B cell (primary cell): ENCODE measurements around the gene SLC6A7. TPM values are rescaled to one million over a fixed set of nuclear protein-coding genes. Genes with fewer than 3 reads are reported as not detected.

Source experiments
- ATAC-seq: fragments of 200-7000 bp; cut with Tn5 transposase; one replicate; pipeline ENCODE4 v1.10.0; 2021; ENCODE audit warnings: low read depth, mild to moderate bottlenecking, moderate number of reproducible peaks, moderate library complexity
- CTCF ChIA-PET: fragments of 350-600 bp; sonication (Branson Sonifier 250); formaldehyde crosslinking; loops from one replicate; lab custom pipeline; 2021; ENCODE audit warnings: antibody characterized with exemption, inconsistent platforms; lab: Charles Lee
- POLR2A ChIA-PET: fragments of 350-600 bp; sonication (Branson Sonifier 250); formaldehyde crosslinking; loops from one replicate; lab custom pipeline; 2021; ENCODE audit warnings: antibody characterized with exemption; lab: Charles Lee
- DNase-seq: peaks from one replicate; pipeline ENCODE4 v3.0.0; 2013
- H2AFZ ChIP-seq: 2 replicates; pipeline ENCODE4 v1.6.1; 2012; ENCODE audit warnings: mild to moderate bottlenecking, low read depth, low read length; ENCODE audit not compliant: insufficient read depth, poor library complexity, severe bottlenecking
- H3K27ac ChIP-seq, 2 donors: 1 replicate in 1 of 2; 2 replicates in 1 of 2; pipeline ENCODE4 v1.5.1; 2012 to 2013; ENCODE audit warnings: low read length in 2 of 2, mild to moderate bottlenecking in 2 of 2, moderate library complexity in 1 of 2
- H3K27me3 ChIP-seq, 4 experiments: fragments of 200-600 bp in 1 of 4; sonication (generic) in 1 of 4; replicated peaks in 1 of 4; 1 replicate in 2 of 4; 2 replicates in 2 of 4; pipeline versions ENCODE4 v1.6.1 to v1.7.0; 2013 to 2016; ENCODE audit warnings: low read length in 3 of 4, mild to moderate bottlenecking in 2 of 4, mixed read lengths in 1 of 4, moderate library complexity in 1 of 4; ENCODE audit not compliant: insufficient read depth in 4 of 4, control insufficient read depth in 3 of 4; ENCODE audit errors: control extremely low read depth in 1 of 4
- H3K36me3 ChIP-seq, 2 experiments: replicated peaks in 1 of 2; 1 replicate in 1 of 2; 2 replicates in 1 of 2; pipeline versions ENCODE4 v1.6.1 to v1.7.1; 2013; ENCODE audit warnings: low read length in 1 of 2; ENCODE audit not compliant: insufficient read depth in 2 of 2, control insufficient read depth in 1 of 2; ENCODE audit errors: control extremely low read depth in 1 of 2, extremely low read depth in 1 of 2
- H3K4me1 ChIP-seq, 2 donors: fragments of 200-600 bp in 1 of 2; sonication (generic) in 1 of 2; 1 replicate in 1 of 2; 2 replicates in 1 of 2; pipeline versions ENCODE4 v1.5.1 to v1.6.1; 2013 to 2017; ENCODE audit warnings: low read length in 2 of 2; ENCODE audit not compliant: control insufficient read depth in 2 of 2, insufficient read depth in 2 of 2
- H3K4me2 ChIP-seq: replicated peaks from 2 replicates; pipeline ENCODE3; 2012; ENCODE audit warnings: mild to moderate bottlenecking, low read depth, low read length; ENCODE audit not compliant: poor library complexity, severe bottlenecking
- H3K4me3 ChIP-seq, 5 experiments: fragments of 200-600 bp in 1 of 5; sonication (generic) in 1 of 5; 1 replicate in 3 of 5; 2 replicates in 2 of 5; pipeline versions ENCODE4 v1.5.1 to v1.7.0; 2011 to 2016; ENCODE audit warnings: low read length in 4 of 5, mild to moderate bottlenecking in 4 of 5, low read depth in 2 of 5, control low read depth in 1 of 5, moderate library complexity in 1 of 5; ENCODE audit not compliant: insufficient read depth in 1 of 5; ENCODE audit errors: control extremely low read depth in 1 of 5, extremely low read depth in 1 of 5
- H3K79me2 ChIP-seq: fragments of 200-600 bp; sonication (generic); one replicate; pipeline ENCODE4 v1.6.0; 2016; ENCODE audit warnings: low read length; ENCODE audit not compliant: control insufficient read depth, insufficient read depth
- H3K9ac ChIP-seq: fragments of 200-600 bp; sonication (generic); 2 replicates; pipeline ENCODE4 v1.6.1; 2017; ENCODE audit warnings: mild to moderate bottlenecking, low read length, moderate library complexity
- H3K9me3 ChIP-seq, 3 donors: one replicate each; pipeline versions ENCODE4 v1.6.1 to v1.7.1; 2013; ENCODE audit warnings: low read length in 2 of 3; ENCODE audit not compliant: control insufficient read depth in 2 of 3, insufficient read depth in 1 of 3; ENCODE audit errors: control extremely low read depth in 1 of 3
- H4K20me1 ChIP-seq: 2 replicates; pipeline ENCODE4 v1.6.0; 2012; ENCODE audit warnings: mild to moderate bottlenecking, low read length; ENCODE audit not compliant: insufficient read depth, control insufficient read depth, poor library complexity, severe bottlenecking
- H3K27ac Mint-ChIP-seq: one replicate; pipeline ENCODE4 v1.8.0; 2021; ENCODE audit warnings: mixed read lengths
- H3K27me3 Mint-ChIP-seq: one replicate; pipeline ENCODE4 v1.8.0; 2021; ENCODE audit warnings: mixed read lengths
- H3K4me1 Mint-ChIP-seq: one replicate; pipeline ENCODE4 v1.8.0; 2021; ENCODE audit warnings: mixed read lengths
- H3K4me3 Mint-ChIP-seq: one replicate; pipeline ENCODE4 v1.8.0; 2021; ENCODE audit warnings: mixed read lengths
- H3K9me3 Mint-ChIP-seq: one replicate; pipeline ENCODE4 v1.8.0; 2022; ENCODE audit warnings: mixed read lengths; ENCODE audit not compliant: insufficient read depth
- CTCF ChIP-seq: fragments of 200-600 bp; IDR thresholded peaks from one replicate; pipeline ENCODE4 v1.8.0; 2022; ENCODE audit warnings: antibody characterized with exemption, mild to moderate bottlenecking
- EZH2 ChIP-seq: IDR thresholded peaks from 2 replicates; pipeline ENCODE4 v1.6.1; 2012; ENCODE audit warnings: borderline replicate concordance, low read depth, mild to moderate bottlenecking, moderate library complexity, low read length; ENCODE audit not compliant: insufficient read depth, poor library complexity, severe bottlenecking
- WGBS: methylation state at CpG from one replicate; pipeline ENCODE4 v1.1.5; 2013; ENCODE audit warnings: missing lambda C conversion rate; ENCODE audit not compliant: insufficient coverage; 5-methylcytosine and 5-hydroxymethylcytosine counted together
- intact Hi-C: fragments of 100-400 bp; cut with micrococcal nuclease; formaldehyde crosslinking; loops from one replicate; pipeline ENCODE4 v1.10.0; 2022
- polyA plus RNA-seq: library from polyadenylated mRNA; depleted of rRNA; stranded (reverse); fragments of >200 nt; gene quantifications from 2 replicates; pipeline ENCODE4 v1.2.3, GENCODE V29; 2012
- total RNA-seq, 2 donors: library from RNA; stranded (reverse); fragments of 120-200 nt in 1 of 2; gene quantifications; 1 replicate in 1 of 2; 2 replicates in 1 of 2; pipeline versions ENCODE4 v1.2.3 to v1.2.4, GENCODE V29; 2013 to 2022

SLC6A7 gene
- total and polyA plus RNA-seq, 2 donors (not counting 1 experiment from before 2014, with no cell fraction given) = not detected

GRCh38 chr5:150190987-150191386 lies 1.1 kb downstream of the SLC6A7 start:
- Mint-ChIP-seq H3K27ac (no peak overlapping the region), H3K4me1 (no peaks in the 10 kb centered on the region), H3K4me3 (no peak overlapping the region), H3K27me3 (peaks cover 42% of the 10 kb centered on the region), H3K9me3 (no peaks in the 10 kb centered on the region)
- ATAC-seq (no peak), DNase-seq (no peak)
- intact Hi-C loops = no loop called here
- no peak overlapping the region for H3K4me2 ChIP-seq
- H2AFZ ChIP-seq = no peak overlapping the region
- POLR2A ChIA-PET = no interaction called here
- no peaks in the 10 kb centered on the region for H3K79me2 ChIP-seq
- no CpG with 5 or more reads among the region's 2 CpGs for WGBS
- H3K4me3 ChIP-seq = no peak overlapping the region
- H3K36me3 ChIP-seq = no peaks in the 10 kb centered on the region
- H3K9ac ChIP-seq = no peak overlapping the region
- H3K4me1 ChIP-seq = no peaks in the 10 kb centered on the region
- TF ChIP-seq EZH2 = no peak
- no peak for TF ChIP-seq CTCF
- no peaks in the 10 kb centered on the region for H4K20me1 ChIP-seq
- CTCF ChIA-PET = no interaction called here
- no peak overlapping the region for H3K27ac ChIP-seq
- no peaks in the 10 kb centered on the region for H3K9me3 ChIP-seq
- H3K27me3 ChIP-seq = peaks cover 0 to 25% (median 7%) of the 10 kb centered on the region in 4 experiments

GRCh38 chr5:150192462-150192861 lies 2.6 kb downstream of the SLC6A7 start:
- Mint-ChIP-seq H3K27ac (no peak overlapping the region), H3K4me3 (no peak overlapping the region), H3K27me3 (peaks cover 44% of the 10 kb centered on the region), H3K4me1 (no peaks in the 10 kb centered on the region), H3K9me3 (no peaks in the 10 kb centered on the region)
- H3K9me3 ChIP-seq = no peaks in the 10 kb centered on the region
- intact Hi-C loops = no loop called here
- WGBS = 88% methylated on average over 3 of the region's 4 CpGs
- TF ChIP-seq EZH2 (no peak), CTCF (no peak)
- ChIA-PET POLR2A (no interaction called here), CTCF (interaction anchor here (2.2 kb wide), 1 partner anchor 26 kb away, joined by 5 read pairs; no protein-coding TSS in a partner anchor)
- no peak overlapping the region for H3K27ac ChIP-seq
- H3K27me3 ChIP-seq = peaks cover 0 to 31% (median 7%) of the 10 kb centered on the region in 4 experiments
- DNase-seq = no peak
- H3K4me1 ChIP-seq = no peaks in the 10 kb centered on the region
- H3K79me2 ChIP-seq = no peaks in the 10 kb centered on the region
- H3K36me3 ChIP-seq = no peaks in the 10 kb centered on the region
- no peak for ATAC-seq
- no peaks in the 10 kb centered on the region for H4K20me1 ChIP-seq
- H3K4me2 ChIP-seq = no peak overlapping the region
- H3K4me3 ChIP-seq = no peak overlapping the region
- no peak overlapping the region for H3K9ac ChIP-seq
- no peak overlapping the region for H2AFZ ChIP-seq
